NCI-H1092 treated with DMSO at 0.1 percent for 48 hours (cell line): ENCODE results near the gene PPP1R37.

Experiments
- DNase-seq: peaks from one replicate; lab custom pipeline; 2025; lab: John Stamatoyannopoulos, UW

The PPP1R37 gene

GRCh38 chr19:45170146-45171106 lies 77.4 kb downstream of the PPP1R37 start:
- DNase-seq, result no peak

- DNase-seq, result no peak
Observed at GRCh38 chr19:45171211-45171623, 78.2 kb downstream of the PPP1R37 start.

- no peak for DNase-seq
Observed at GRCh38 chr19:45172173-45172572, 79.2 kb downstream of the PPP1R37 start.

GRCh38 chr19:45172611-45173208 lies 79.7 kb downstream of the PPP1R37 start:
- no peak for DNase-seq

- DNase-seq, result no peak
Observed at GRCh38 chr19:45173816-45174215, 80.8 kb downstream of the PPP1R37 start.

- no peak for DNase-seq
Observed at GRCh38 chr19:45175515-45176345, 82.8 kb downstream of the PPP1R37 start.

- DNase-seq, result no peak
Observed at GRCh38 chr19:45177817-45178261, 84.9 kb downstream of the PPP1R37 start, which contains the start of gene TRAPPC6A. TSS of gene TRAPPC6A (minus strand) at chr19:45178237. CDS start at chr19:45178218, 19 bp downstream.

- DNase-seq, result peak; percentile 99
Observed at GRCh38 chr19:45178262-45179071, 85.5 kb downstream of the PPP1R37 start, which contains the start of gene BLOC1S3. TSS of gene BLOC1S3 (plus strand) at chr19:45178784. CDS start at chr19:45179297, 513 bp downstream.

- DNase-seq, result no peak
Observed at GRCh38 chr19:45179072-45179891, 86.3 kb downstream of the PPP1R37 start.

- no peak for DNase-seq
Observed at GRCh38 chr19:45179892-45180370, 87.0 kb downstream of the PPP1R37 start.

- no peak for DNase-seq
Observed at GRCh38 chr19:45180936-45181335, 88.0 kb downstream of the PPP1R37 start.

GRCh38 chr19:45182758-45183157 lies 89.8 kb downstream of the PPP1R37 start:
- DNase-seq, result no peak

GRCh38 chr19:45184115-45184514 lies 91.1 kb downstream of the PPP1R37 start:
- no peak for DNase-seq

GRCh38 chr19:45186509-45187334 lies 93.7 kb downstream of the PPP1R37 start:
- no peak for DNase-seq

GRCh38 chr19:45187421-45188100 lies 94.6 kb downstream of the PPP1R37 start:
- DNase-seq, result peak; percentile 18

- no peak for DNase-seq
Observed at GRCh38 chr19:45189971-45190370, 97.0 kb downstream of the PPP1R37 start.

- no peak for DNase-seq
Observed at GRCh38 chr19:45191375-45191774, 98.4 kb downstream of the PPP1R37 start.

- DNase-seq, result no peak
Observed at GRCh38 chr19:45195764-45196163, 102.8 kb downstream of the PPP1R37 start.
